Keratinocyte (primary cell): ENCODE measurements around the gene CAPZA1. TPM values are rescaled to one million over a fixed set of nuclear protein-coding genes. Genes with fewer than 3 reads are reported as not detected.

ENCODE experiments used
- DNase-seq: peaks from one replicate; pipeline ENCODE4 v3.0.0-alpha.2; 2011; ENCODE audit warnings: low read depth, missing footprints, low spot score
- FAIRE-seq: peaks from 2 replicates; lab custom pipeline; 2011; peaks lifted over from hg19 to GRCh38; lab: Jason Lieb, UNC
- H2AFZ ChIP-seq: 2 replicates; pipeline ENCODE4 v1.6.0; 2012; ENCODE audit warnings: low read length, control low read depth, inconsistent platforms; ENCODE audit not compliant: control insufficient read depth
- H3K27ac ChIP-seq: 2 replicates; pipeline ENCODE4 v1.5.1; 2011; ENCODE audit warnings: low read length; ENCODE audit not compliant: control insufficient read depth, insufficient read depth
- H3K27me3 ChIP-seq: 3 replicates; pipeline ENCODE4 v1.6.0; 2011; ENCODE audit warnings: low read length; ENCODE audit not compliant: control insufficient read depth, insufficient read depth; ENCODE audit errors: extremely low read depth
- H3K36me3 ChIP-seq, 2 experiments: 2 replicates in 1 of 2; 3 replicates in 1 of 2; pipeline ENCODE4 v1.5.1; 2011; ENCODE audit warnings: low read length in 2 of 2, mild to moderate bottlenecking in 1 of 2; ENCODE audit not compliant: control insufficient read depth in 2 of 2, insufficient read depth in 2 of 2; ENCODE audit errors: extremely low read depth in 1 of 2
- H3K4me1 ChIP-seq: 3 replicates; pipeline ENCODE4 v1.5.1; 2011; ENCODE audit warnings: low read length; ENCODE audit not compliant: control insufficient read depth, insufficient read depth; ENCODE audit errors: extremely low read depth
- H3K4me2 ChIP-seq: 3 replicates; pipeline ENCODE4 v1.6.0; 2011; ENCODE audit warnings: low read depth, low read length; ENCODE audit not compliant: control insufficient read depth, insufficient read depth; ENCODE audit errors: extremely low read depth
- H3K4me3 ChIP-seq, 3 experiments: fragments of 200-600 bp in 1 of 3; sonication (generic) in 1 of 3; 2 replicates in 2 of 3; 3 replicates in 1 of 3; pipeline ENCODE4 v1.5.1; 2011 to 2016; ENCODE audit warnings: low read length in 3 of 3, mild to moderate bottlenecking in 3 of 3, control low read depth in 2 of 3, inconsistent platforms in 1 of 3, low read depth in 1 of 3, mixed read lengths in 1 of 3, mixed run types in 1 of 3, moderate library complexity in 1 of 3; ENCODE audit not compliant: control insufficient read depth in 2 of 3, insufficient read depth in 2 of 3; ENCODE audit errors: extremely low read depth in 1 of 3
- H3K79me2 ChIP-seq: 2 replicates; pipeline ENCODE4 v1.6.0; 2012; ENCODE audit warnings: low read length; ENCODE audit not compliant: control insufficient read depth, insufficient read depth
- H3K9ac ChIP-seq: 3 replicates; pipeline ENCODE4 v1.6.0; 2011; ENCODE audit warnings: low read length; ENCODE audit not compliant: control insufficient read depth, insufficient read depth; ENCODE audit errors: extremely low read depth
- H3K9me1 ChIP-seq: 3 replicates; pipeline ENCODE4 v1.6.0; 2011; ENCODE audit warnings: low read length; ENCODE audit not compliant: control insufficient read depth, insufficient read depth; ENCODE audit errors: extremely low read depth
- H3K9me3 ChIP-seq: 2 replicates; pipeline ENCODE4 v1.5.1; 2012; ENCODE audit warnings: low read depth, low read length; ENCODE audit not compliant: control insufficient read depth
- H4K20me1 ChIP-seq: 3 replicates; pipeline ENCODE4 v1.6.0; 2011; ENCODE audit warnings: low read length; ENCODE audit not compliant: control insufficient read depth, insufficient read depth; ENCODE audit errors: extremely low read depth
- CTCF ChIP-seq, 3 experiments: IDR thresholded peaks in 1 of 3; conservative IDR thresholded peaks in 1 of 3; optimal IDR thresholded peaks in 1 of 3; 2 replicates in 2 of 3; 3 replicates in 1 of 3; pipeline versions ENCODE3 to v1.5.1; 2011; ENCODE audit warnings: low read length in 3 of 3, mild to moderate bottlenecking in 3 of 3, moderate library complexity in 2 of 3, control low read depth in 1 of 3, inconsistent platforms in 1 of 3; ENCODE audit not compliant: insufficient read depth in 2 of 3; ENCODE audit errors: extremely low read depth in 1 of 3
- EZH2 ChIP-seq: IDR thresholded peaks from one replicate; pipeline ENCODE4 v1.6.1; 2012; ENCODE audit warnings: inconsistent platforms, mild to moderate bottlenecking, low read length, moderate library complexity
- dilution Hi-C: fragments of 300-500 bp; cut with MboI; formaldehyde crosslinking; loops from one replicate; pipeline ENCODE4 v1.7.0; 2020; ENCODE audit warnings: low sequenced_read_pairs; ENCODE audit not compliant: extremely low pct_ligation_motif_present
- polyA plus RNA-seq, 5 experiments: library from polyadenylated mRNA; depleted of rRNA in 3 of 5; stranded (reverse) in 3 of 5; stranded (forward) in 1 of 5; unstranded in 1 of 5; fragments of >200 nt; gene quantifications; 1 replicate in 1 of 5; 2 replicates in 3 of 5; 3 replicates in 1 of 5; pipeline versions ENCODE4 v1.2.1 to v1.2.3, GENCODE V29; 2011 to 2012; ENCODE audit warnings: missing spikeins in 2 of 5, low read depth in 1 of 5, low replicate concordance in 1 of 5

The CAPZA1 gene
- polyA plus RNA-seq, 1 donor (not counting 4 experiments of a cell fraction or from before 2014, with no cell fraction given), result 239 TPM

GRCh38 chr1:112589766-112590165 is 29.9 kb upstream of the CAPZA1 start:
- dilution Hi-C loops, result no loop called here
- H3K9ac ChIP-seq, result no peak overlapping the region
- peaks cover 3% of the 10 kb centered on the region for H3K9me3 ChIP-seq
- TF ChIP-seq EZH2 (no peak), CTCF (optimal IDR thresholded peaks at IDR 0.05 in 1 of 3, IDR thresholded peaks at IDR 0.05 in 1 of 3, conservative IDR thresholded peaks at IDR 0.05 in 1 of 3; ENCODE audit: extremely low read depth in 1 of 3, insufficient read depth in 2 of 3, low read length in 3 of 3) (no peak)
- H4K20me1 ChIP-seq, result no peaks in the 10 kb centered on the region
- no peak overlapping the region for H3K4me2 ChIP-seq
- H3K4me1 ChIP-seq, result no peaks in the 10 kb centered on the region
- H3K9me1 ChIP-seq, result no peaks in the 10 kb centered on the region
- DNase-seq (no peak), FAIRE-seq (no peak)
- no peak overlapping the region for H3K27ac ChIP-seq
- H2AFZ ChIP-seq, result no peak overlapping the region
- no peak overlapping the region for H3K4me3 ChIP-seq
- no peaks in the 10 kb centered on the region for H3K27me3 ChIP-seq
- H3K36me3 ChIP-seq, result peaks cover 0 to 4% of the 10 kb centered on the region in 2 experiments
- no peaks in the 10 kb centered on the region for H3K79me2 ChIP-seq

DNA sequence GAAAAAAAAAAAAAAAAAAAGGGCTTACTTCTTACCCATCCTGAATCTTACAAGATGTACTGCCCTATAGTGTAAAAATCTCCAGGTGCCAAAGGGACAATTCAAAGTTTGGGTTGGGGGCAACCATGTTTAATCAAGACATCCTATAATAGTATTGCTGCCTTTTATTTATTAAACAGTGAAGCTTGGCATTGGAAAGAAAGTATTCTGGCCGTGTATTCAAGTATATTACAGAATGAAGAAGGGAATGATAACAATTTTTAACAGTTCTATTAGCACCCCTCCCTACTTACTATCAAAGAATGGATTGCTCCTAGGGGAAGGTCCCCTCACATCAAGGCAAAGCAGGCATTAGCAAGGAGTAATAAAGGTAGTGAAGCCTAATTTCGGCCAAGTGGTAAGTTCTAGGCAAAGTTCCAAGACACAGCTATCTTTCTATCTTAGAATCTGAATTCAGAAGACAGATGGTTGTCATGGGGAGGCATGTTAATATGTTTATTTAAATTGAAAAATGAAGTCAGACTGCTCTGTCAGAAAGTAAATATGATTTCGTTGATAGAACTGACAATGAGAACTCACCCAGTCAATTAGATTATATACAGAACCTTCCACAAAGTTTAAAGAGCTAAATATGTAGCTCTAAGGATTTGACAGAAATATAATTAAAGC is 25.3 kb upstream of the CAPZA1 start:
- dilution Hi-C loops, result no loop called here
- DNase-seq, result no peak
- no peak overlapping the region for H3K4me3 ChIP-seq
- H3K4me1 ChIP-seq, result no peaks in the 10 kb centered on the region
- no peaks in the 10 kb centered on the region for H3K9me1 ChIP-seq
- peaks cover 3% of the 10 kb centered on the region for H3K9me3 ChIP-seq
- peak; percentile 48 for FAIRE-seq
- H3K9ac ChIP-seq, result no peak overlapping the region
- no peak overlapping the region for H3K4me2 ChIP-seq
- TF ChIP-seq CTCF (optimal IDR thresholded peaks at IDR 0.05 in 1 of 3, IDR thresholded peaks at IDR 0.05 in 1 of 3, conservative IDR thresholded peaks at IDR 0.05 in 1 of 3; ENCODE audit: extremely low read depth in 1 of 3, insufficient read depth in 2 of 3, low read length in 3 of 3) (no peak), EZH2 (no peak)
- peaks cover 4 to 7% of the 10 kb centered on the region in 2 experiments for H3K36me3 ChIP-seq
- no peaks in the 10 kb centered on the region for H4K20me1 ChIP-seq
- H2AFZ ChIP-seq, result no peak overlapping the region
- H3K27me3 ChIP-seq, result no peaks in the 10 kb centered on the region
- no peak overlapping the region for H3K27ac ChIP-seq
- H3K79me2 ChIP-seq, result no peaks in the 10 kb centered on the region
